T-helper 22 cell (primary cell): ENCODE results near the gene MXRA7.
"Not testable (repeated sequence)": the region's sequence is repeated elsewhere in the genome, so short reads cannot be mapped to it uniquely, and the experiment has no call there.

ENCODE experiments used
- DNase-seq: peaks from one replicate; pipeline ENCODE4 v3.0.0-alpha.2; 2020; ENCODE audit warnings: low read depth

Gene MXRA7

DNA sequence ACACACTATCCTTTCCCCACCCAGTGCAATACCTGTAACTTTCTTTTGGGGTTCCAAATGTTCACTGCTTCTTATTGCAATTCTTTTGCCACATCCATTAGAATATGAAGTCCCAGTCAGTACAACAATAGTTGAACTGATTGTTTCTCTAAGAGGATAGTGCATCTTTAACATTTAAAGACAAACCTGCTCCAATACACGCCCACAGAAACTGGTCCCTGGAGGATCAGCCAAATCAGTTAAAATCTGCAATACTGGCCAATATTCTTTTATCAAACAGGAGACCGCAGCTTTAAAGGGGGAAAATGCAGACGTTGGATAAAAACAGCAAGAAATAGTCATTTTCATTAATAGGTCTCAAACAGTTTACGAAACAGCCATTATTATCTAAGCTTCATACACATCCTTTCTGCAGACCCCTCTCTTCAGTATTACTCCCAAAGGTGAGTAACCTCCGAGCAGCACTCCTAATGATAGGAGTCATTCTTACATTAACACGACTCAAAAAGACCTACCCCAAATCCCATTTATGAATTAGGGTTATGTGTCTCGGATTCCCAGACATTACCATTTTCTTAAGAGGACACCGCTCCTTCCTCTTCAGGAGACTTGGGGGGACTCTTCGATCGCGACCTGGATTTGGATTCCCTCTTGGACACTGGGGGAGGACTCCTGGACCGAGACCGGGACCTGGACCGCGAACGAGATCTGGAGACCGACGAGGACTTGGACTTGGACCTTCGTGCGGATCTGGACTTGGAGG lies 25.0 kb upstream of the MXRA7 start:
- no peak for DNase-seq

DNA sequence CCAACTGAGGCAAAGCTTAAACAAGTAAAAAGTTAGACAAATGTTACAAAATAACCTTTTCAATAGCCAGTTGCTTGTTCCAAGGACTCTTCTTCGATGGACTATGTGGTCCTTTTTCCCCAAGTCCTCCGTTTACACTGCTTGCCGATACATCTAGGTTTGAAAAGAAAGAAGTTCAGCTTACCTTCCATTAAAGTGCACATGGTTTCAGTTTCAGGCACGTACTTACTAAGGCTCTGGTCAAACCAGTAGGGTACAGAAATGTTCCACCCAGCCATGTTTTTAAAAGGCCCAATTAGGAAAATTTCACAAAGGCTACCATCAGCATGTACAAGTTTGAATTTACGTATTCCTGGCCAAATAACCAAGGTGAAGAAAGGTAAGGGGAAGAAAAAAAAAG lies 24.2 kb upstream of the MXRA7 start:
- DNase-seq = no peak

DNA sequence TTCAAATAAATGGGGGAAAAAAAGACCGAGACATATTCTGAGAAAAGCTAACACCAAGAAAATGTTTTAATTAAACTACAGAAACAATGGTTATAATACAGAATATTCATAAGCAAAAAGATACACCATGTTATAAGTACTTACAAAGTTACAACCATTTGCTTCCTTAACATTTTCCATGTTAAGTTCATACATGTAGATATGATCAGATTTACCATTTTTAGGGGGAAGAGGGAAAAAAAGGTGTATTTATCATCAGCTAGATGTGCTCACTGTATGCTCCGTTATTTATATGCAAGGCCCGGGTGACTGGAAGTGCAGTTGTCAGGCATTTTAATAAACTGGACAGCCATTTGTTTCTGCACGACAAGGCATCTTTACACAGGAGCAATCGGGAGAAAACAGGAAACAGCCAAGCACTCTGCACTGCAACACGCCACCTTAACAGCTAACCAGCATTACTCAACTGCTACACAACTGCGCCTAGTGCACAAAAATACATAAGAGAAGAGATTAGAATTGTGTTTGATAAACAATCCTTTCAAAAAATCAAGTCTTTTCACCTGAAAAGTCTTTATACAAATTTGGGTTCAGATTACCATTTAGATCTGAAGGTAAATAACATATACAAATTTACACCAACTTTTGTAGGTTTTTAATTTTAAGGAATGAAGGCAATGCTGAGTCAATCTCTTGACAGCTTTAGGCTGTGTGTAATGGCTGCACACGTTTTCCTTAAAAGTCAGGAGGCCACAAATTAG lies 23.5 kb upstream of the MXRA7 start:
- no peak for DNase-seq

DNA sequence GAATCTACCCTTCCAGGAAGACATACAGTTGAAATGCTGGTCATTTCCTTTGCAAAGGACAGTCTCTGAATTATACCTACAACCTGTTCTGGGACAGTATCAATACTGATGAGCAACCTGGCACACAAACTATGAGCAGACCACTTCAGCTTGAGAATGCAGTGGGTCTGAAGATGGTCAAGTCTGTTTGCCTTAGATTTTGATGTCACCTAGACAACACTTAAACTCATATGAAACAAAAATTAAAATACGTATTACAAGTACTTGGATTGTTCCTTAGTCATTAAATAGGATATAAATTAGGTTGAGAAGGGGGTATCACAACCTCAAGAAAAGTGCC lies 22.8 kb upstream of the MXRA7 start:
- no peak for DNase-seq

DNA sequence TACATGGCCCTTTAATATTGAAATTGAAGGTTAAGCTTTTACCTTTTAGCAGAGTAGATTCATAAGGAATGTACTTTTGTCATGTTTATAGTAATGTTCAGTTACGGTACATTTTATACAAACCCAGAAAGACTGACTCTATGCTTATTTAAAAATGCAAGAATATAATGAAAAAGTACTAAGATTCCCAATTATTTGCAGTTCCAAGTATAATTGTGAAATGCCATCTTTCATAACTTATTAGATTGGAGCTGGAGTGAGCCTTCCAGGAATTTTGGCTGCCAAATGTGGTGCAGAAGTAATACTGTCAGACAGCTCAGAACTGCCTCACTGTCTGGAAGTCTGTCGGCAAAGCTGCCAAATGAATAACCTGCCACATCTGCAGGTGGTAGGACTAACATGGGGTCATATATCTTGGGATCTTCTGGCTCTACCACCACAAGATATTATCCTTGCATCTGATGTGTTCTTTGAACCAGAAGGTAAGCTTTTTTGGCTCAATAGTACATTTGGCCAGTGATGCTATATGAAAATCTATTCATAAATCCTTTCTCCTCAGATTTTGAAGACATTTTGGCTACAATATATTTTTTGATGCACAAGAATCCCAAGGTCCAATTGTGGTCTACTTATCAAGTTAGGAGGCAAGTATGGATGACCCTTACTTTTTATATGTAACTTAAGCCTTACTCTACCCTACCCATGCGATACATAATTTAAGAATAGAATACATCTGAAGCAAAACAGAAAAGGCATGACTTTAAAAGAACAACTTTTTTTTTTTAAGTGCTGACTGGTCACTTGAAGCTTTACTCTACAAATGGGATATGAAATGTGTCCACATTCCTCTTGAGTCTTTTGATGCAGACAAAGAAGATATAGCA lies 22.2 kb upstream of the MXRA7 start:
- DNase-seq = no peak

DNA sequence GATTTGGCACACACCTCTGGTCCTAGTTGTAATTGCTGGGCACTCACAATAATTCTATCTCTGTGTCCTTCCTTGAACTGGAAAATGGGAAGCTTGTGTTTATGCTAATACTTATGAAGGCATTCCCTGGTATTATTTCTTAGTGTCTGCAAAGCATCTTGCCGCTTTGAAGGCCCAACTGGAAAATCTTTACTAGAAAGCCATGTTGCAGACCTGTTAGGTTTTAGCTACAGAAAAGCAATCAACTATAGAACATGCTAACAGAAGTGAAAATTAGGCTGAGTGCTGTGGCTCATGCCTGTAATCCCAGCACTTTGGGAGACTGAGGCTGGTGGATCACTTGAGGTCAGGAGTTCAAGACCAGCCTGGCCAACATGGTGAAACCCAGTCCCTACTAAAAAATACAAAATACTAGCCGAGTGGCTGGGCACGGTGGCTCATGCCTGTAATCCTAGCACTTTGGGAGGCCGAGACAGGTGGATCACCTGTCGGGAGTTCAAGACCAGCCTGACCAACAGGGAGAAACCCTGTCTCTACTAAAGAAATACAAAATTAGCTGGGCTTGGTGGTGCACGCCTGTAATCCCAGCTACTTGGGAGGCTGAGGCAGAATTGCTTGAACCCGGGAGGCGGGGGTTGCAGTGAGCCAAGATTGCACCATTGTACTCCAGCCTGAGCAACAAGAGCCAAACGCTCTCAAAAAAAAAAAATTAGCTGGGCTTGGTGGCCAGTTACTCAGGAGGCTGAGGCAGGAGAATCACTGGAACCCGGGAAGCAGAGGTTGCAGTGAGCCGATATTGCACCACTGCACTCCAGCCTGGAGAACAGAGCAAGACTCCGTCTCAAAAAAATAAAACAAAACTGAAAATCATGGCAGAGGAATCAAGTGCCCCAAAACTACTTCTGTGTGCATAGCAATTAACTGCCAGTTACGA lies 21.3 kb upstream of the MXRA7 start:
- not testable (repeated sequence) for DNase-seq

DNA sequence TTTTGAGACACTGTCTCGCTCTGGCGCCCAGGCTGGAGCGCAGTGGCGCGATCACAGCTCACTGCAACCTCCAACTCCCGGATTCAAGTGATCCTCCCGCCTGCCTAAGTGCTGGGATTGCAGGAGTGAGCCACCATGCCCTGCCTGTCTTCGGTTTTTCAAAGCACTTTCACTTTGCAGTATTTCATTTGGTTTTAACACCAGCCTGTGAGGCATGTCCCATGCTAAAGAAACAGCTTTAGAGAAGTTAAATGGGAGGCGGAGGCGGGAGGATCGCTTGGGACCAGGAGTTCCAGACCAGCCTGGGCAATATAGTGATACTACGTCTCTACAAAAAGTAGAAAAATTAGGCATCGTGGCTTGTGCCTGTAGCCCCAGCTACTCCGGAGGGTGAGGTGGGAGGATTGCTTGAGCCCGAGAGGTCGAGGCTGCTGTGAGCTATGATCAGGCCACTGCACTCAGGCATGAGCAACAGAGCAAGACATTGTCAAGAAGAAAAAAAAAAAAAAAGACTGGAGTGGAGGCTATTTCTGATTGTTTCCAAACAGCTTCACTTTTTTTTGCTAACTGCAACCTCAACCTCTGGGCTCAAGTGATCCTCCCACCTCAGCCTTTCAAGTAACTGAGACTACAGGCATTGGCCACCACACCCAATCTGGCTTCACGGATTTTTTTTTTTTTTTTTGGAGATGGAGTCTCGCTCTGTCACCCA lies 17.1 kb upstream of the MXRA7 start:
- no peak for DNase-seq

DNA sequence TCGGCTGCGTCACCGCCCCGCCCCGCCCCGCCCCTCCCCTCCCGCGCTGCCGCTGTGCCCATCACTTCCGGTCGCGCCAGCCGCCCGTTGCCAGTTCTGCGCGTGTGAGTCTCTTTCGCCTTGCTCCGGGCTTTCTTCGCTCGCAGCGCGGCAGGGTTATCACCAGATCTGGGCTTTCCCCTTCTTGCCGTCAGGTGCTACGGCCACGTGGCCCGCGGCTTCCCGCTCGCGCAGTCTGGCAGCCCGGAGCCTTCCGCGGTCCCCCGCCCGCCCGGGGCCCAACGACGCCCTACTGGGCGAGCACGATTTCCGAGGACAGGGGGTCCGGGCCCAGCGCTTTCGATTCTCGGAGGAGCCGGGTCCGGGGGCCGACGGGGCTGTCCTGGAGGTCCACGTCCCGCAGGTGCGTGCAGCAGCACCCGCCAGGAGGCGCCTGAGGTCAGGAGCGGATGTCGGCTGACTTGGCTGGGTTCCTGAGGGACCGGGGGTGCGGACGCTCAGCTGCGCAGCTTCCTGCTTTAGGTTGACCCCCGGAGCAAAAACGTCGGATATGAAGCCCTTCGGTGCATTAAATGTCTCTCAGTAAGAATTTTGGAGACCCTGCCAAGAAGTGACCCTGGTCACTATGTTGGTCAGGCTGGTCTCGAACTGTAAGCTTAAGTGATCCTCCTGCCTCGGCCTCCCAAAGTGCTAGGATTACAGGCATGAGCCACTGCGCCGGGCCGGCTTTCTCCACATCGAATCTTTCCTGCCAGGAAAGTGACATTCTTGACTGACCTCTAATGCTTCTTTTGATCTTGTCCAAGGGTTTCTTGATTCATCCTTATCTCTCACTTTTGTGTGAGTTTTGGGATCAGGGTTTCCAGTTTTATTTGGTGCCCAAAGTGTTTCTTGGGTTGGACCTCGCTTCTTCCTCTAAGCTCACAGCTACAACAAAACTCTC lies 16.3 kb upstream of the MXRA7 start, which contains the start of gene METTL23:
Gene METTL23 (plus strand): TSS at position 64 of the 943 bp plus-strand sequence. CDS start 2,872 bp downstream, outside the sequence.
- peak; percentile 94 for DNase-seq

DNA sequence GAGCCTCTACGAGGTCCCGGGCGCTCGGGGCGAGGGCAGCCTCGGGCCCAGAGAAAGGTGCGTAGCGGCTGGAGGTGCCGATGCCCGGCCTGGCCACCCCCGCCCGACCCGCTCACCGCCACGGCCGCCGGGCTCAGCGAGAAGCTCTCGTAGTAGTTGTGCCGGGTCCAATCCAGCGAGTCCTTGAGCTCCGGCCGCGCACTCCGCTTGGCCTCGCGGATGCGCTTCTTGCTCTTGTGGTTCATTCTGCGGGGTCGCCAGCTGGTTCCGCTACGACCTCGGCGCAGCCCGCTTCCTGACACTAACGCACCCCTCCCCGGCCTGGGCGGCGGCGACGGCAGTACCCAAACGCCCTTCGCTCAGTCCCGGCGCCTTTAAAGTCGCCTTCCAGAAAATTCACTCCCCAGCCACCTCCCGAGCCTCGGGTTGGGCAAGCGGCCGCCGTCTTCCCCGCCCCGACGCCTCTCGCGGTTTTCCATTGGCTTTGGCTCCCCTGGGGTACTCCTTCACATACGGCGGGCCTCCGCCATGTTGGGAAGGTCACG lies 15.5 kb upstream of the MXRA7 start, which contains the start of gene JMJD6:
Gene JMJD6 (minus strand): TSS at position 376 of the 545 bp plus-strand sequence. CDS start 131 bp downstream, at position 245.
- DNase-seq = no peak

DNA sequence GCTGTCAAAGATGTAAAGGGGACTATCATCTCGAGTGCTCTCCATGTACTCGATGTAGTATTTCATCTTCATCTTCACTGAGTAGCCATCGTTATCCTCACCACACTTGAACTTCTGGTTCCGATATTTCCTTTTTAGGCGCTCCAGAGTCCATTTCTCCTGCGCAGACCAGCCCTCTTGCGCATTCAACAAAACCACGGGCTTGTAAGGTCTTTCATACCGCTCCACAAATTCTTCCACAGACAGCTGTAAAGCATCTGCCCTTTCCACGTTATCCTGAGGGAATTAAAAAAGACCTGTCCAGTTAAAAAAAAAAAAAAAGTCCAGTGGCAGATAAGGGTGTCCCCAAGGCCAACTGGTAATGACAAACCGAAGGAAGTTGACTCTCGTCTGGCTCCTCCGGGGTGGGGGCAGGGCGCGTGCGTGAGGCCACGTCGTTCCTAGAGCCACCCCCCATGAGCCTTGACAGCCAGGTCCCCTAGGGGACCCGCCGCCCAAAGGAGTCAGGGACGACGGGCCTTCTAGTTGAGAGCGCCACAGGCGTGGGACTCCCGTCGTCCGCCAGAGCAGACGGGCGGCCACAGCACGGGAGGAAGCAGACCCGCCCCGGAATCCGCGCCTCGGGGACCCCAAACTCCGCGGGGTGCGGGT lies 14.9 kb upstream of the MXRA7 start:
- peak; percentile 53 for DNase-seq

DNA sequence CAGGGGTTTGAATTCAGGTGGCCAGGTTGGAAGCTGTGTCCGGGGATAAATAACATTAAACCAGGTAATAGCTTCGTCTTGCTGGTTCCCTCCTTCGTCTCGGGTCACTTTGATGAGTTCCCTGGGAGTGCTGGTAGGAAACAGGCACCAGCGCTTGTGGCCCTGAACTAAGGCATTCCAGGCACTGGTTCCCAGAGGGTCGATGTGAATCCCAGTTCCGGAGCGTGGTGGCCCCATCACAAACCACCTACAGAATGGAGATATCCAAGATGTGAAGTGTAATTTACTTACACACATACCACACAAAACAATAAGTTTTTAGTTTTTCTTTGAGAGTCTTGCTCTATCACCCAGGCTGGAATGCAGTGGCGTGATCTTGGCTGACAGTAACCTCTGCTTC lies 13.0 kb upstream of the MXRA7 start:
- no peak for DNase-seq

DNA sequence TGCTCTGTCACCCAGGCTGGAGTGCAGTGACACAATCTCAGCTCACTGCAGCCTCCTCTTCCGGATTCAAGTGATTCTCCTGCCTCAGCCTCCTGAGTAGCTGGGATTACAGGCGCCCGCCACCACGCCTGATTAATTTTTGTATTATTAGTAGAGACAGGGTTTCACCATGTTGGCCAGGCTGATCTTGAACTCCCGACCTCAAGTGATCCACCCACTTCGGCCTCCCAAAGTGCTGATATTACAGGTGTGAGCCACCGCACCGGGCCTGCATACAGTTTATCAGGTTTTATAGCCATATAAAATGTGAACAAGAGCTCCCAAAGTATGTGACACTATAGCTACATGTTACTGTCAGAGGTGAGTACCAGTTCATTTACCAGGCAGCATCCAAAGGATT lies 12.2 kb upstream of the MXRA7 start:
- not testable (repeated sequence) for DNase-seq

DNA sequence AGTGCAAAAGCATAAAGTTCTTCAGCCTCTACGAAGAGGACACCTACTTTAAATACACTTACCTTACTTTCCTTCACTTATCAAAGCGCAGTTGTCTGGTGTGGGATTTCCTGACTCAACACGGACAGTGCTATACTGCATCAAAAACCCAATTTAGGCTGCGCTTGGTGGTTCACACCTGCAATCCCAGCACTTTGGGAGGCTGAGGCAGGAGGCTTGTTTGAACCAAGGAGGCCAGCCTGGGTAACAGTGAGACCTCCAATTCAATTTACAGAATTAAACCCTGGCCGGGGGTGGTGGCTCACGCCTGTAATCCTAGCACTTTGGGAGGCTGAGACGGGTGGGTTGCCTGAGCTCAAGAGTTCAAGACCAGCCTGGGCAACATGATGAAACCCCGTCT lies 11.5 kb upstream of the MXRA7 start:
- no peak for DNase-seq

DNA sequence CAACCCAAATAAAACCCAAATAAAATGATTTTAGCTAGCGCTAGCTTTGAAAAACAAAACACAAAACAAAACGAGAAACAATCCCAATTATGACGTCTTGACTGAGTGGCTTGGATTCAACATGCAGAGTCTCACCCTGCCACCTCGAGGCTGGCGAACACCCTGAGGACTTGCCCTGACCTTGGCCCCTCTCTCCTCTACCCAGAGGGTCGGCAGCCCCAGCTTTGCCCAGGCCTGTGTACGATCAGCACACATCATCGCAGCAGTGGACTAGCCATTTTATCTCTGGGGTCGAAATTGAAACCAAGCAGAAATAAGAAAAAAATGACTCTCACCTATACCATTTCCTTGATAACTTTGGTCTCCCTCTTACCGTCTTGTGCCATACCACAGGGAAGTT lies 10.7 kb upstream of the MXRA7 start:
- no peak for DNase-seq

DNA sequence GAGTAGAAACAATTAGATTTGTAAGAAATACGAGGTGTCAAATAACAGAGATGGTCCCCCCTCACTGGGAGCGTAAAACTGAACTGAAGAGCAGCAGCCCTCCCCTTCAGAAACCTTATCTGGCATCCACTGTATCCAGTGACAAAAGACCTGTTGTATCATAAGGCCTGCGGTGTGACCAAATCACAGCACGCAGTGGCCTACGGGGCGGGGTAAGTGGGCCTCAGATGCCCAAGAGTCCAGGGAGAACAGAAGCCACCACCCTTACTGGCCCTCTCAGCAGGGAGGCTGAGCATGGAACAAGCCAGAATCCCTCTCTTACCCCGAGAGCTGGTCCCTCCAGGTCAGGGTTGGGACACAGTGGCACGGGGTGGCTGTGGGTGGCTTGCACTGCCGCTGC lies 10.2 kb upstream of the MXRA7 start:
- no peak for DNase-seq

DNA sequence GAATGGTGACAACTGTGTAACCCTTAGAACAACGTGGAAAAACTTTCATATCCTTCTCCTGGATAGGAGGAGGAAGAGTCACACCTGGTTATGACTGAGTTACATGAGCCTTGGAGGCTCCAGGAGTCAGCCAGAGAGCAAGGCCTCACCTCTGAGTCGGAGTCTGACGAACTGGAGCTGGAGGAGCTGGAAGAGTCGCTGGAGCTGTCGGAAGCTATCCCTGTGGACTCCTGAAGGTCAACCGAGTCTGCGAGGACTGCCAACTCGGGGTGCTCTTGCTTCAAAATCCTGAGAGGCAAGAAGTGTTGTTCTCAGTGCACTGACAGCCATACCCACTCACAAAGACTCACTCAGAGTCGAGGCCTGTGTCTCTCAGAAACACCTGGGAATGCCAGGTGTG lies 9.4 kb upstream of the MXRA7 start:
- no peak for DNase-seq

DNA sequence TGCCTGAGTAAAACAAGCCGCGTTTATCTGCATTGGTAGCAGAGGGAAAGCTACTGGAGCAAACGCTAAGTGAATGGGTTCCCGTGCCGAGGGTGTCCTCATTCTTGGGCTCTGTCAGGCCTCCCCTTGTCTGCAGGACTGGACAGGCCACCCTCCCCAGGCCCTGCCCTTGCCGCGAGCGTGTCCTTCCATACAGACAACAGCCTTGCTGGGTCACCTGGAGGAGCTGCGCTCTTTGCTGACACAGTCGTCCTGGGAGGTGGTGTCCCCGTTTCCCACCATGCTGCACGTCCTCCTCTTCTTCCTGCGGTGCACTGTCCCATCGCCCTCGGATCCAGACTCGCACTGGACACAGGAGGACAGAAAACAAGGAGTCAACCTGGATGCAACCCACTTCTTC lies 7.8 kb upstream of the MXRA7 start:
- DNase-seq = no peak

DNA sequence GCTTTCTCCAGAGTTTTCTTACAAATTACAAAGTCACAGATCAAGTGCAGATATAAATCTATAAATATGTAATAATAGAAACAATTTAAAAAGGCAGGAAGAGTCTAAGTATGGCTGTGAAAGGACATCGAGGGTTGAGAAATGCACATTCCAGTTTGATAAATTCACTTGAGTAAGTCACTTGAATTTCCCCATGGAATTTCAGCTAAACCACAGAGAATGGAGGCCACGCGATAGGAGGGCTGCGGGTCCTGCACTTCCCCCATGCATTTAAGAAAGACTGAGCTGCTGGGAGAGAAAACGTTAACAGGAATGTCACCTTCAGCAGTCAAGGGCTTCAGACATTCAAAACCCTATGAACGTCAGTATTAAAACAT lies 6.1 kb upstream of the MXRA7 start:
- DNase-seq = no peak
